KG1 (cell line): ENCODE data around the gene LRIG1.

Source experiments
- DNase-seq: peaks from one replicate; lab custom pipeline; 2025; lab: John Stamatoyannopoulos, UW

LRIG1 gene

GRCh38 chr3:66467996-66468735, 32.7 kb downstream of the LRIG1 start:
- no peak for DNase-seq

GRCh38 chr3:66466606-66467270, 34.1 kb downstream of the LRIG1 start:
- DNase-seq = no peak

- DNase-seq = no peak
Observed at GRCh38 chr3:66465587-66465986, 35.2 kb downstream of the LRIG1 start.

- DNase-seq = no peak
Observed at GRCh38 chr3:66465034-66465433, 35.8 kb downstream of the LRIG1 start.

- no peak for DNase-seq
Observed at GRCh38 chr3:66464512-66464894, 36.3 kb downstream of the LRIG1 start.

GRCh38 chr3:66463730-66464511, 36.9 kb downstream of the LRIG1 start:
- no peak for DNase-seq

GRCh38 chr3:66463054-66463631, 37.7 kb downstream of the LRIG1 start:
- DNase-seq = no peak

- no peak for DNase-seq
Observed at GRCh38 chr3:66457252-66457651, 43.6 kb downstream of the LRIG1 start.

- DNase-seq = no peak
Observed at GRCh38 chr3:66456711-66457173, 44.1 kb downstream of the LRIG1 start.

GRCh38 chr3:66454464-66454859, 46.4 kb downstream of the LRIG1 start:
- DNase-seq = no peak

GRCh38 chr3:66453651-66454463, 47.0 kb downstream of the LRIG1 start:
- no peak for DNase-seq

- no peak for DNase-seq
Observed at GRCh38 chr3:66452303-66453011, 48.4 kb downstream of the LRIG1 start.

GRCh38 chr3:66451766-66452165, 49.1 kb downstream of the LRIG1 start:
- no peak for DNase-seq

GRCh38 chr3:66450390-66451022, 50.3 kb downstream of the LRIG1 start:
- DNase-seq = no peak

GRCh38 chr3:66449411-66449974, 51.3 kb downstream of the LRIG1 start:
- DNase-seq = no peak

GRCh38 chr3:66444146-66444644, 56.6 kb downstream of the LRIG1 start:
- no peak for DNase-seq

GRCh38 chr3:66443118-66443803, 57.6 kb downstream of the LRIG1 start:
- DNase-seq = no peak

GRCh38 chr3:66442254-66443117, 58.3 kb downstream of the LRIG1 start:
- no peak for DNase-seq
